WTC11 (cell line): ENCODE results near the gene RASA1. TPM values are rescaled to one million over a fixed set of nuclear protein-coding genes. Genes with fewer than 3 reads are reported as not detected.

Source experiments
- ATAC-seq: fragments of 200-7000 bp; cut with Tn5 transposase; 2 replicates; pipeline ENCODE4 v1.10.0; 2021; ENCODE audit warnings: mild to moderate bottlenecking, moderate library complexity
- CTCF ChIA-PET: fragments of 300-600 bp; sonication (Branson Sonifier 250); formaldehyde crosslinking; loops from one replicate; lab custom pipeline; 2021; ENCODE audit warnings: antibody characterized with exemption; lab: Charles Lee
- POLR2A ChIA-PET: fragments of 350-600 bp; sonication (Branson Sonifier 250); formaldehyde crosslinking; loops from one replicate; lab custom pipeline; 2021; ENCODE audit warnings: antibody characterized with exemption; lab: Charles Lee
- DNase-seq: peaks from one replicate; pipeline ENCODE4 v3.0.0; 2021; ENCODE audit warnings: low spot score
- H3K27ac Mint-ChIP-seq: 2 replicates; pipeline ENCODE4 v1.8.0; 2021; ENCODE audit warnings: mixed read lengths
- H3K27me3 Mint-ChIP-seq: 2 replicates; pipeline ENCODE4 v1.8.0; 2021; ENCODE audit warnings: low read depth, mild to moderate bottlenecking, moderate library complexity, mixed read lengths
- H3K36me3 Mint-ChIP-seq: 2 replicates; pipeline ENCODE4 v1.8.0; 2021; ENCODE audit warnings: mixed read lengths
- H3K4me1 Mint-ChIP-seq: 2 replicates; pipeline ENCODE4 v1.8.0; 2022; ENCODE audit warnings: mixed read lengths
- H3K4me3 Mint-ChIP-seq: 2 replicates; pipeline ENCODE4 v1.8.0; 2021; ENCODE audit warnings: mild to moderate bottlenecking, moderate library complexity, mixed read lengths
- H3K9me3 Mint-ChIP-seq: 2 replicates; pipeline ENCODE4 v1.8.0; 2021; ENCODE audit warnings: mixed read lengths
- ATF6 ChIP-seq: sonication (generic); formaldehyde crosslinking; IDR thresholded peaks from 2 replicates; pipeline ENCODE4 v1.8.1; 2023; ENCODE audit warnings: mild to moderate bottlenecking, missing genetic modification reagents
- E2F5 ChIP-seq: sonication (generic); formaldehyde crosslinking; IDR thresholded peaks from 2 replicates; pipeline ENCODE4 v1.8.1; 2022; ENCODE audit warnings: mild to moderate bottlenecking, moderate library complexity, missing genetic modification reagents
- ELF4 ChIP-seq: sonication (generic); formaldehyde crosslinking; IDR thresholded peaks from 2 replicates; pipeline ENCODE4 v1.8.1; 2022; ENCODE audit warnings: low read depth, mild to moderate bottlenecking, moderate library complexity, missing genetic modification reagents
- ERG ChIP-seq: fragments of 250-450 bp; sonication (Bioruptor Pico); IDR thresholded peaks from 2 replicates; pipeline ENCODE4 v1.8.0; 2021; ENCODE audit warnings: mild to moderate bottlenecking
- FOXP4 ChIP-seq: sonication (generic); formaldehyde crosslinking; IDR thresholded peaks from 2 replicates; pipeline ENCODE4 v1.8.0; 2022; ENCODE audit warnings: mild to moderate bottlenecking, missing genetic modification reagents
- IRF2 ChIP-seq: sonication (generic); formaldehyde crosslinking; IDR thresholded peaks from 2 replicates; pipeline ENCODE4 v1.8.0; 2022; ENCODE audit warnings: low read depth, missing genetic modification reagents, borderline replicate concordance
- MYBL2 ChIP-seq: sonication (generic); formaldehyde crosslinking; IDR thresholded peaks from 2 replicates; pipeline ENCODE4 v1.8.1; 2023; ENCODE audit warnings: mild to moderate bottlenecking, moderate library complexity, missing genetic modification reagents
- NFE2L1 ChIP-seq: sonication (generic); formaldehyde crosslinking; IDR thresholded peaks from 2 replicates; pipeline ENCODE4 v1.8.1; 2023; ENCODE audit warnings: missing genetic modification reagents
- NR1H2 ChIP-seq: sonication (generic); formaldehyde crosslinking; IDR thresholded peaks from 2 replicates; pipeline ENCODE4 v1.9.0; 2021; ENCODE audit warnings: mild to moderate bottlenecking, moderate library complexity, missing genetic modification reagents
- PRDM15 ChIP-seq: sonication (generic); formaldehyde crosslinking; IDR thresholded peaks from 2 replicates; pipeline ENCODE4 v1.8.0; 2022; ENCODE audit warnings: missing genetic modification reagents
- TCF7 ChIP-seq: sonication (generic); formaldehyde crosslinking; IDR thresholded peaks from 2 replicates; pipeline ENCODE4 v1.8.0; 2022; ENCODE audit warnings: mild to moderate bottlenecking, low read depth, missing genetic modification reagents, moderate library complexity
- ZNF232 ChIP-seq: sonication (generic); formaldehyde crosslinking; IDR thresholded peaks from 2 replicates; pipeline ENCODE4 v1.8.0; 2022; ENCODE audit warnings: mild to moderate bottlenecking, missing genetic modification reagents
- ZNF317 ChIP-seq: sonication (generic); formaldehyde crosslinking; IDR thresholded peaks from 2 replicates; pipeline ENCODE4 v1.8.1; 2023; ENCODE audit warnings: low read depth, mild to moderate bottlenecking, moderate library complexity, missing genetic modification reagents, borderline replicate concordance
- ZNF532 ChIP-seq: fragments of 250-450 bp; sonication (Bioruptor Pico); IDR thresholded peaks from 2 replicates; pipeline ENCODE4 v1.9.0; 2021; ENCODE audit warnings: mild to moderate bottlenecking, borderline replicate concordance
- total RNA-seq: library from RNA; stranded (reverse); gene quantifications from 3 replicates; pipeline ENCODE4 v1.2.3, GENCODE V29; 2021

RASA1 gene
- total RNA-seq, 1 experiment from 2014 or later = 31.0 TPM

- TF ChIP-seq PRDM15 (CRISPR knock-in tag) (no peak), ELF4 (CRISPR knock-in tag) (no peak), ZNF317 (CRISPR knock-in tag) (no peak), TCF7 (CRISPR knock-in tag) (no peak), NFE2L1 (no peak)
Measured at GRCh38 chr5:87300744-87301143, 33.1 kb downstream of the RASA1 start (continued).

- ATAC-seq (no peak), DNase-seq (no peak)
- Mint-ChIP-seq H3K9me3 (peaks cover 17% of the 10 kb centered on the region), H3K4me1 (peaks cover 7% of the 10 kb centered on the region), H3K27ac (no peak overlapping the region), H3K27me3 (no peaks in the 10 kb centered on the region), H3K4me3 (no peak overlapping the region), H3K36me3 (peaks cover 23% of the 10 kb centered on the region)
- CTCF ChIA-PET = no interaction called here
- POLR2A ChIA-PET = no interaction called here
- no peak for TF ChIP-seq E2F5 (CRISPR knock-in tag)
- TF ChIP-seq NR1H2 (CRISPR knock-in tag) = no peak
- TF ChIP-seq ATF6 (CRISPR knock-in tag) = no peak
- TF ChIP-seq NFE2L1 = no peak
- TF ChIP-seq ZNF232 = no peak
- no peak for TF ChIP-seq ERG
- TF ChIP-seq IRF2 (CRISPR knock-in tag) = no peak
- no peak for TF ChIP-seq MYBL2 (CRISPR knock-in tag)
- TF ChIP-seq PRDM15 (CRISPR knock-in tag) = no peak
- TF ChIP-seq TCF7 (CRISPR knock-in tag) = no peak
- no peak for TF ChIP-seq ELF4 (CRISPR knock-in tag)
- TF ChIP-seq ZNF532 (CRISPR knock-in tag) = no peak
- TF ChIP-seq FOXP4 = no peak
Measured at GRCh38 chr5:87302061-87302460, 34.4 kb downstream of the RASA1 start.
